ENCODE measurements around the gene LCE1B.

GRCh38 chr1:152842556-152842955 lies 30.8 kb downstream of the LCE1B start, which contains the start of gene LCE6A:
- TF ChIP-seq, protein P1, sequence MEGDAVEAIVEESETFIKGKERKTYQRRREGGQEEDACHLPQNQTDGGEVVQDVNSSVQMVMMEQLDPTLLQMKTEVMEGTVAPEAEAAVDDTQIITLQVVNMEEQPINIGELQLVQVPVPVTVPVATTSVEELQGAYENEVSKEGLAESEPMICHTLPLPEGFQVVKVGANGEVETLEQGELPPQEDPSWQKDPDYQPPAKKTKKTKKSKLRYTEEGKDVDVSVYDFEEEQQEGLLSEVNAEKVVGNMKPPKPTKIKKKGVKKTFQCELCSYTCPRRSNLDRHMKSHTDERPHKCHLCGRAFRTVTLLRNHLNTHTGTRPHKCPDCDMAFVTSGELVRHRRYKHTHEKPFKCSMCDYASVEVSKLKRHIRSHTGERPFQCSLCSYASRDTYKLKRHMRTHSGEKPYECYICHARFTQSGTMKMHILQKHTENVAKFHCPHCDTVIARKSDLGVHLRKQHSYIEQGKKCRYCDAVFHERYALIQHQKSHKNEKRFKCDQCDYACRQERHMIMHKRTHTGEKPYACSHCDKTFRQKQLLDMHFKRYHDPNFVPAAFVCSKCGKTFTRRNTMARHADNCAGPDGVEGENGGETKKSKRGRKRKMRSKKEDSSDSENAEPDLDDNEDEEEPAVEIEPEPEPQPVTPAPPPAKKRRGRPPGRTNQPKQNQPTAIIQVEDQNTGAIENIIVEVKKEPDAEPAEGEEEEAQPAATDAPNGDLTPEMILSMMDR (IDR thresholded peaks at IDR 0.05) = no peak
- no peak for TF ChIP-seq POLR2A (IDR thresholded peaks at IDR 0.05)
